ENCODE measurements around the gene MLN. TPM values are rescaled to one million over a fixed set of nuclear protein-coding genes. Genes with fewer than 3 reads are reported as not detected.
A peak's percentile ranks its signal among the peaks of the same experiment; 100 is the strongest.

Gene MLN, protein sequence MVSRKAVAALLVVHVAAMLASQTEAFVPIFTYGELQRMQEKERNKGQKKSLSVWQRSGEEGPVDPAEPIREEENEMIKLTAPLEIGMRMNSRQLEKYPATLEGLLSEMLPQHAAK
- total RNA-seq: not detected in 2 replicates

DNA sequence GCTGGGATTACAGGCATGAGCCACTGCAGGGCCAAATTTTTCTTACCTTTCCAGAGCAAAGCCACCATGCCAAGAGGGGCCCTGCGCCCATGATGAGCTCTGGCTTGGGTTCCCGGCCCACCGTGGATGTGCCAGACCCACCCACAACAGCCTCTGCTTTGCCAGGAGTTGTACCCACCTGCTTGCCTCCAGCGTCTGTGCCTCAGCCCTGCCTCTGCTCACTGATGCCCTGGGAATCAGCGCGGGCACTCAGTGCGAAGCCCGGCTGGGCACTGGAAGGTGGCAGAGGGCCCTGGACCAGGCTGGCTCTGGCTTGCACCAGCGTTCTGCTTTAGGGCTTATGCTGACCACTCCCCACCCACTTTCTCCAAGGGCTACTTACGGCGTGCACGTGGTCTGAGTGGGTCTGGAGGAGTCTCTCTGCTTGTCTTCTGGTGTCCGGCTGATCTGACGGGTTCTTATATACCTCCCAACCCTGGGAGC is at the start of gene MLN:
Gene MLN (minus strand): TSS at position 433 of the 483 bp plus-strand sequence. CDS start 2,840 bp downstream, outside the sequence.
- no peaks in the 10 kb centered on the region for H3K9me3 Mint-ChIP-seq
- H3K4me3 Mint-ChIP-seq: no peak within 1 kb of the TSS
- H3K27ac Mint-ChIP-seq: no peak within 1 kb of the TSS
- DNase-seq: no peak
- H3K27me3 Mint-ChIP-seq: peaks cover 35% of the 10 kb centered on the region
- H3K36me3 Mint-ChIP-seq (ENCODE audit: low read depth): no peaks in the 10 kb centered on the region
- H3K4me1 Mint-ChIP-seq: peaks cover 11% of the 10 kb centered on the region
- intact Hi-C loops (cut with micrococcal nuclease): no loop called here

DNA sequence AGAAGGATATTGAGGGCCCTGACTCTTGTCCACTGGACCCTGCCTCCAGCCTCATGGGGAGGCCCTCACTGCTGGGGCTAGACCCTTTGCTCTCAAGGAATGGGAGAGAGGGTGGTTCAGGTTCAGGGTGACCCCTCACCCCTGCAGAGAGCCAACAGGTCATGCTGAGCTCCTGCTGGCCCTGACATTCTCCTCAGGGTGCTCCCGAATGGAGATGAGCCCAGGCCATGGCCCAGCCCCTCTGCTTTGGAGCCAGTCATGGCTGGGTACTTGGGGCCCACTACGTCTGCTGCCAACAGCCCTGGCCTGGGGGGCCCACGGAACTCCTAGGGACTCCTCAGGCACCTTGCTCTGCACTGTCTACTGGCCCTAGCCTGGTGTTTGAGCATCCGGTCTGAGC is 49.2 kb upstream of the MLN start:
- intact Hi-C loops (cut with micrococcal nuclease): loop anchor here (10.0 kb wide), 1 partner anchor 52 kb away; no protein-coding TSS in a partner anchor
- Mint-ChIP-seq H3K27me3 (peaks cover 31% of the 10 kb centered on the region), H3K27ac (no peak overlapping the region), H3K4me1 (peaks cover 17% of the 10 kb centered on the region), H3K9me3 (no peaks in the 10 kb centered on the region), H3K4me3 (no peak overlapping the region), H3K36me3 (ENCODE audit: low read depth) (no peaks in the 10 kb centered on the region)
- DNase-seq: peak; percentile 54

DNA sequence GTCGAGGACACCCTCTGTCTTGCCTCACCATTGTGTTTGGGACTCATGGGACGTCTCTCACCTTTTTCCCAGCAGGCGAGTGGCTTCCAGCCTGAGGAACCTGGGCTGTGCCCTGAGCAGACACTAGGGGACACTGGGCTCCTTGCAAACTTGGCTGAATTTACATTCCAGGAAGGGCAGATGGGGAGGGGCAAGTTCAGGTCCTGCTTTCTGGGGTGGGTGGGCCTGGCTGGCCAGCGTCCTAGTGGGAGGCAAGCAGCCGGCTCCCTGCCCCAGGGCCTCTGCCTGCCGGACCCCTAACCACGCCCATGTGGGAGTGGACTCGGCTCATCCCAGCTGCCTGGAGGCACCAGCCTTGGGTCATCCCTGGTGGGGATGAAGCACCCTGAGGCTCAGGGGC is 48.2 kb upstream of the MLN start:
- Mint-ChIP-seq H3K4me3 (no peak overlapping the region), H3K9me3 (no peaks in the 10 kb centered on the region), H3K27ac (no peak overlapping the region), H3K36me3 (ENCODE audit: low read depth) (no peaks in the 10 kb centered on the region), H3K27me3 (peaks cover 31% of the 10 kb centered on the region), H3K4me1 (peaks cover 9% of the 10 kb centered on the region)
- peak; percentile 78 for DNase-seq
- intact Hi-C loops (cut with micrococcal nuclease): loop anchor here (10.0 kb wide), 1 partner anchor 53 kb away; no protein-coding TSS in a partner anchor

DNA sequence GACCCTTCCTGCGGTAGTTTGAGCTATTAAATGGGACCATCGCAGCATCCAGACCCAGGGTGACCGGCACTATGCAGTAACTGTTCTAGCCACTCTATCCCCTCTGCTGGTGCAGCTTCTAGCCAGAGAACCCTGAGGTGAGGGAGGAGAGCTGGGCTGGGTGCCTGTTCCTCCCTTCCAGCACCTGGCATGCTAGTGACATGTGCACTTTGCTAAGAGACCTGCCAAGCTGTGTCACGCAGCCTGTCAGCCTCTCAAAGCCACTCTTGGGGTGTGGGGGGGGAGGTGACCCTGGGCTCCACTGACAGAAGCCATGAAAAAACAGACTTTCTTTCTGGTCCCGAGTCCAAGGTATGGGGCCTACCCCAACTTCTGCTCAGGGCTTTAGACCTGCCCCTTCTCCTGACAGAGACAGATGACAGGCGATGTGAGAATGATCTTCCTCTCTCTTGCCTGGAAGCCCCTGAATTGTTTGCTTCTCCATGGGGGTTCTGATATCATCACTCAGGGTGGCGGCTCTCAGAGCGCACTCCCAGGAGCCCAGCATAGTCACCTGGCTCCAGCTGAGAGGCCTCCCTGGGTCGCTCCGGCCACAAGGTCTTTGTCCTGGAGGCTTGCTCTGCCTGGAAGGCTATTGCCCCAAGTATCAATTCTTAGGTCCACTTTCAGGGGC is 47.2 kb upstream of the MLN start:
- Mint-ChIP-seq H3K27ac (no peak overlapping the region), H3K4me3 (no peak overlapping the region), H3K27me3 (peaks cover 33% of the 10 kb centered on the region), H3K36me3 (ENCODE audit: low read depth) (no peaks in the 10 kb centered on the region), H3K4me1 (peaks cover 1% of the 10 kb centered on the region), H3K9me3 (no peaks in the 10 kb centered on the region)
- no peak for DNase-seq
- intact Hi-C loops (cut with micrococcal nuclease): loop anchor here (10.0 kb wide), 1 partner anchor 54 kb away; no protein-coding TSS in a partner anchor

DNA sequence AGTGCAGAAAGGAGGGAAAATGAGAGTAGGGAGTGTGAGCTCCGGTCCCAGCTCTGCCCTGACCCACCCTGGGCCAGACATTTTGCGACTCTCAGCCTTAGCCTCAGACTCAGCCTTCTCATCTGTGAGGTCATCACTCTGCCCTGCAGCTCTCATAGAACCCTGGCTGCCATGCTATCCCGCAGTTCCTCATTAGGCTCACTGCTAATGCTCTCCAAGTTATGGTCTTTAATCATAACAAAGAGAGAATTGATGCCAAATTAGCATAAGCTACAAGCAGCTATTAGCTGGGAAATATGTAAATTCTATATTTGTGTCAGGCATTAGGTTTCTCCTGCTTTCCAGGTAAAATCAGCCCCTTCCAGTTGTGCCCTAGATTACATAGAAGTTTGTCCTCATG is 46.5 kb upstream of the MLN start:
- Mint-ChIP-seq H3K4me3 (no peak overlapping the region), H3K27me3 (peaks cover 35% of the 10 kb centered on the region), H3K4me1 (no peaks in the 10 kb centered on the region), H3K9me3 (no peaks in the 10 kb centered on the region), H3K36me3 (ENCODE audit: low read depth) (no peaks in the 10 kb centered on the region), H3K27ac (no peak overlapping the region)
- DNase-seq: no peak
- intact Hi-C loops (cut with micrococcal nuclease): loop anchor here (10.0 kb wide), 1 partner anchor 55 kb away; no protein-coding TSS in a partner anchor

DNA sequence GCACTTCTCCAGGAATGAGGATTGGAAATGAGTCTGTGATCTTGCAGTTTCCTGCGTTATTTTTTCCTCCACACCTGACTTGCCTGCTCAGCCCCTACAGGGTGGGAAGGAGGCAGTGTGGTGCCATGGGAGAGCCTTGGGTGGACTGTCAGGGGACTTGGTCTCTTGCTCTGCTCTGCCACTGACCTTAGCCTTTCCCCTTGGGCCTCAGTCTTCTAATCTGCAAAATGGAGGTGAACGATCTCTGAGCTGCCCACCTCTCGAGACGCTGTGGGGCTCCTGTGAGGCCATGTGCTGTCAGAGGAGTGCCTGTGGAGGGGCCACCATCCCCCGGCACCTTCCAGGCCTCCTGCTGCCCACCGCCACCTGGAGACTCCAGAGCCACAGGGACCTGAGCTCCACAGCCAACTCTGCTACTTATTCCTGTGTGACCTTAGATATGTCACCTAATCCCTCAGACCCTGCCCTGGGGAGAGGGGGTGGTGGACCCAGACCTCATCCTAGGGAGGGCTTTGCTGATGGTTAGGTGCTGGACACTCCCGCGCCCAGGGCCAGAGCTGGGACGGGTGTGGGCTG is 45.8 kb upstream of the MLN start:
- H3K36me3 Mint-ChIP-seq (ENCODE audit: low read depth): no peaks in the 10 kb centered on the region
- H3K27me3 Mint-ChIP-seq: peaks cover 33% of the 10 kb centered on the region
- H3K4me1 Mint-ChIP-seq: peaks cover under 1% of the 10 kb centered on the region
- H3K27ac Mint-ChIP-seq: no peak overlapping the region
- DNase-seq: no peak
- no peak overlapping the region for H3K4me3 Mint-ChIP-seq
- intact Hi-C loops (cut with micrococcal nuclease): loop anchor here (10.0 kb wide), 1 partner anchor 55 kb away; no protein-coding TSS in a partner anchor
- no peaks in the 10 kb centered on the region for H3K9me3 Mint-ChIP-seq

DNA sequence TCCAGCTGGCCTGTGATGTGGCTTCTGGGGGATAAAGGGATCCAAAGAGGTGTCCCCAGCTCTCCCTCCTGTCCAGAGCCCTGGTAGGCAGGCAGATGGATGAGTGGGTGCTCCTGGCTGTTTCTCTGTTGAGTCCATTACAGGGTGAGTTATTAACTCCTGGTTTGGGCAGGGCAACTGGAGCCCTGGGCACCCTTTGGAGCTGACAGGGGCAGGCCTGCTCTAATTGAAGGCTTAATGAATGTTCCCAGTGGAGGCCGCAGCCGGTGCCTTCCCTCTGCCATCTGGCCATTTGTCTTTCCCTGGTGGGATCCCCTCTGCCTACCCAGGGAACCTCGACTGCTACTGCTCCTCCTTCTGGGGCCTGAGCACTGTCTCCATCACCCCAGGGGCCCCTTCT is 44.7 kb upstream of the MLN start:
- Mint-ChIP-seq H3K36me3 (ENCODE audit: low read depth) (no peaks in the 10 kb centered on the region), H3K4me3 (no peak overlapping the region), H3K4me1 (peaks cover 3% of the 10 kb centered on the region), H3K27me3 (peaks cover 31% of the 10 kb centered on the region), H3K9me3 (no peaks in the 10 kb centered on the region), H3K27ac (no peak overlapping the region)
- intact Hi-C loops (cut with micrococcal nuclease): no loop called here
- no peak for DNase-seq

DNA sequence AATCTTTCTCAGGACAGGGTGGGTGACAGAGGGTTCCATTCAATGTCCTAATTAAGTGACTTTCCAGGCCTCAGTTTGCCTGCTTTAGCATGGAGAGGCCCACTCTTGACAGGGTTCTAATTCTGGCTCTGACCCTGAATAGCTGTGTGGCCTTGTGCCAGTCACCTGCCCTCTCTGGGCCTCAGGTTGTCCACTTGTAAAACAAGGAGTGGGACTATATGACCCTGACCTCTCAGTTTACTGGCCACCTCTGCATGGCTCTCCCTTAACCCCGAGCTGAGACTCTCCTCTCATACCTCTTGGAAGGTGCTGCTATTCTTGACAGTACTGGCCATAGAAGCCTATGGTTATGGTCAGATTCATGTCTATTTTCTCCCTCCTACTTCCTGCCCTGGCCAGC is 44.1 kb upstream of the MLN start:
- Mint-ChIP-seq H3K36me3 (ENCODE audit: low read depth) (no peaks in the 10 kb centered on the region), H3K4me3 (no peak overlapping the region), H3K4me1 (peaks cover 3% of the 10 kb centered on the region), H3K27ac (no peak overlapping the region), H3K9me3 (no peaks in the 10 kb centered on the region), H3K27me3 (peaks cover 29% of the 10 kb centered on the region)
- no peak for DNase-seq
- intact Hi-C loops (cut with micrococcal nuclease): no loop called here

DNA sequence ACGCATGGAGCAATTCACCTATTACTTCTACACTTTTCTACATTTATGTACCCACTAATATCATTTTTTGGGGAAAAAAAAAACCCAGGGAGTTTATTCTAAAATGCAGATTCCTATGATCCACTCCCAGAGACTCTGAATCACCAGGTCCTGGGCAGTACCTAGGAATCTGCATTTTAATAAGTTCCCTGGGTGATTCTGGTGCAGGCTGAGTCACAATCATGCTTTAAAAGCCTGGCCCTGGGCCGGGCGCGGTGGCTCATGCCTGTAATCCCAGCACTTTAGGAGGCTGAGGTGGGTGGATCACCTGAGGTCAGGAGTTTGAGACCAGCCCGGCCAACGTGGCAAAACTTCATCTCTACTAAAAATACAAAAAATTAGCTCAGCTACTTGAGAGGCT is 43.3 kb upstream of the MLN start:
- peaks cover 3% of the 10 kb centered on the region for H3K4me1 Mint-ChIP-seq
- H3K4me3 Mint-ChIP-seq: no peak overlapping the region

DNA sequence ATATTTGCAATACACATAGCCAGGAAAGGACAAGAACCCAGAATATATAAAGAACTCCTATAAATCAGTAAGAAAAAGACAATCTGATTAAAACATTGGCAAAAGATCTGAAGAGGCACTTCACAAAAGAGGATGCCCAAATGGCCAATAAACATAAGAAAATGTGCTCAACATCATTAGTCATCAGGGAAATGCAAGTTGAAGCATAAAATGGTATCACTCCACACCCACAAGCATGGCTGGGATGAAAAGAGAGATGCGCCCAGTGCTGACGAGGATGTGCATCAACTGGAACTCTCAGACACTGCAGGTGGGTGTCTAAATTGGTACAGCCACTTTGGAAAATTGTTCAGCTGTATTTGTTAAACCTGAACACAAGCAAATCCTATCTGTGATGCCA is 42.4 kb upstream of the MLN start:
- intact Hi-C loops (cut with micrococcal nuclease): no loop called here
- Mint-ChIP-seq H3K4me1 (peaks cover 3% of the 10 kb centered on the region), H3K27ac (no peak overlapping the region), H3K27me3 (peaks cover 27% of the 10 kb centered on the region), H3K9me3 (no peaks in the 10 kb centered on the region), H3K4me3 (no peak overlapping the region), H3K36me3 (ENCODE audit: low read depth) (no peaks in the 10 kb centered on the region)
- no peak for DNase-seq

More for the DNA sequence above, 43.3 kb upstream of the MLN start:
- peaks cover 29% of the 10 kb centered on the region for H3K27me3 Mint-ChIP-seq
- no peak overlapping the region for H3K27ac Mint-ChIP-seq
- H3K36me3 Mint-ChIP-seq (ENCODE audit: low read depth): no peaks in the 10 kb centered on the region
- DNase-seq: no peak
- intact Hi-C loops (cut with micrococcal nuclease): no loop called here
- H3K9me3 Mint-ChIP-seq: no peaks in the 10 kb centered on the region

DNA sequence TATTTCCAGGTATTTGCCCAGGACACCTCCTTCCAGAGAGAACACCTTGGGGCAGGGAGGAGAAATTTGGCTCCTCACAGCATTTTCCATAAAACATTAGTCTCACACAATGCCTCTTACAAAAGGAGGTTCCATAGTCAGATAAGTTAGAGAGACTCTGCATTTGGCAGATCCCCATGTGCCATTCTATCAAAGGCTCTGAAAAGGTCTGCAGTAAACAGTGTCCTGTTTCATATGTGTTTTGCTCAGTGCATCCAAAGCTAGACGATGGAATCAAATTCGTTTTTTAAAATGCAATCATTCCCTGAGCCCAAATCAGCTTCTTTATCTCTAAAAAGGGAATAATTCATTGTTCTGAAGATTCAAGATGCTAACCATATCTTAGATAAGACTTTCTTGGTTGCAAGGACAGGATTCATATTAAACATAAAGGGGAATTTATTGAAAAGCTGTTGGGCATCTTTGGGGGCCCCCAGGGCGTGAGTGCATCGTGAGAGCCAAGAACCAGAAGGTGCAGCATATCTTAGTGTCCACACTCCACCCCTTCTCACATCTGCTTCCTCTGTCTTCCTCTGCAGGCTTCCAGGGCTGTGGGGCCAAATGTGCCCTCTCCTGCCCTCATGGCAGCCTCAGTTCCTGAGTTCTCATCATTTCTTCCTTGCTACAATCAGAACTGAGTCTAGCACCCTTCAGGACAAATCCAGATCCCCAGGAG is 41.4 kb upstream of the MLN start:
- H3K4me1 Mint-ChIP-seq: peaks cover 7% of the 10 kb centered on the region
- H3K36me3 Mint-ChIP-seq (ENCODE audit: low read depth): no peaks in the 10 kb centered on the region
- peaks cover 19% of the 10 kb centered on the region for H3K27me3 Mint-ChIP-seq
- no peak overlapping the region for H3K27ac Mint-ChIP-seq
- intact Hi-C loops (cut with micrococcal nuclease): no loop called here
- H3K4me3 Mint-ChIP-seq: no peak overlapping the region
- H3K9me3 Mint-ChIP-seq: no peaks in the 10 kb centered on the region
- no peak for DNase-seq

DNA sequence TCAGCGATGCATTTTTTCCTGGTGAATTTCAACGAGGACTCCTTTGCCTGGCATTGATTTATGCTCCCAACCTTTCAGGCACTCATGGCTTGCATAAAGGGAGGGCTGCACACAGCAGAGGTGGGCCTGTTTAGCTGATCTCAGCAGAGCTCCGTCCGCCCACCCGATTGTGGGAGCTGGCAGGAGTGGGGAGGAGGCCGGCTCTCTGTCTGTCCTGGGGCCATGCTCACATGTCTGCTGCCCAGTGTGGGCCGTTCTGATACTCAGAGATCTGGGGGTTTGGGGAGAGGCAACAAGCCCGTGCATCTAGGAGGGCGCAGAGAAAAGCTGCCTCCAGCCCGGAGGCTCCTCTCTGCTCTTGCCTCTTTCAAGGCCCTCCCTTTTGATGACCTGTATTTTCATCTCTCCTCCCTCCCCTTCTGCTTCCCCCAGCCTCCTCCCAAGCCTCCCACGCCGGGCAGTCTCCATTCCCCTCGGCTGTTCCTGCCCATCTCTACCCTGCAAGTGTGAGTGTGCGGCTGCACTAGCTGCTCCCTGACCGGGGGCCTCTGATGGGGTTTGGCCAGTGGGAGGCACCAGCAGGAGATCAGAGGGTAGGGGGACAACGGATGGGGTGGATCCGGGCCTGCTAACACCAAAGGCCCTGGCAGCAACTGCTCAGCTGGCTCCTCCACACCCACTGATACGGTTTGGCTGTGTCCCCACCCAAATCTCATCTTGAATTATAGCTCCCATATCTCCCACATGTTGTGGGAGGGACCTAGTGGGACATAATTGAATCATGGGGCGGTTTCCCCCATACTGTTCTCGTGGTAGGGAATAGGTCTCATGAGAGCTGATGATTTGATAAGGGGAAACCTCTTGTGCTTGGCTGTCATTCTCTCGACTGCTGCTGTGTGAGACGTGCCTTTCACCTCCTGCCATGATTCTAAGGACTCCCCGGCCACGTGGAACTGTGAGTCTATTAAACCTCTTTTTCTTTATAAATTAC is 39.6 kb upstream of the MLN start:
- Mint-ChIP-seq H3K4me1 (peaks cover 17% of the 10 kb centered on the region), H3K9me3 (no peaks in the 10 kb centered on the region), H3K27me3 (peaks cover 10% of the 10 kb centered on the region), H3K36me3 (ENCODE audit: low read depth) (no peaks in the 10 kb centered on the region), H3K4me3 (no peak overlapping the region), H3K27ac (no peak overlapping the region)
- DNase-seq: no peak
- intact Hi-C loops (cut with micrococcal nuclease): no loop called here

DNA sequence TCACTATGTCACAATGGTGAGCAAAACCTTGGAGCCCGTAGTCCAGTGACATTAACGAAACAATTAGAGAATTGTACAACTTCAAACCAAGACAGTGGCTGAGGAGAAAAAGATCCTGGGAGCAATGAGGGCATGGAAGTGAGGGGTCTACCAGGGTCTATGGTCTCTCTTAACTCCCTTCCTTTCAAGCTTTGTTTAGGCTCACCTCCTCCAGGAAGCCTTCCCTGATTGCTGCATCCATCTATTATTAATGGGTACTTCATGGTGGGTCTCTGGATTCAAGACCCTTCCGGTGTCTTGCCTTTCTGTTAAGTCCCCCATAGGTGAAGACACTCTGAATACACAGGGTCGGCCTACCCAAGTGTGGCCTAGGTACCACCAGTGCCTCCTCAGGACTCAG is 38.1 kb upstream of the MLN start:
- H3K27me3 Mint-ChIP-seq: peaks cover 20% of the 10 kb centered on the region
- no peak overlapping the region for H3K27ac Mint-ChIP-seq
- H3K4me1 Mint-ChIP-seq: peaks cover 17% of the 10 kb centered on the region
- DNase-seq: no peak
- no peaks in the 10 kb centered on the region for H3K36me3 Mint-ChIP-seq (ENCODE audit: low read depth)
- H3K4me3 Mint-ChIP-seq: no peak overlapping the region
- H3K9me3 Mint-ChIP-seq: peaks cover 4% of the 10 kb centered on the region
- intact Hi-C loops (cut with micrococcal nuclease): no loop called here
